K562 (cell line): ENCODE results near the gene ARHGAP23. TPM values are rescaled to one million over a fixed set of nuclear protein-coding genes. Genes with fewer than 3 reads are reported as not detected.
A peak's percentile ranks its signal among the peaks of the same experiment; 100 is the strongest.

Experiments used
- BHLHE40 ChIP-seq: IDR thresholded peaks from 2 replicates; pipeline ENCODE4 v1.6.1; 2011; ENCODE audit warnings: low read length, improper control_type of control experiment
- HMGN3 ChIP-seq: IDR thresholded peaks from 2 replicates; pipeline ENCODE4 v1.6.1; 2011; ENCODE audit warnings: borderline replicate concordance, low read depth, mild to moderate bottlenecking, mixed read lengths, low read length; ENCODE audit not compliant: insufficient read length; ENCODE audit errors: extremely low read depth
- VEZF1 ChIP-seq: fragments of 200-800 bp; sonication (Bioruptor generic); IDR thresholded peaks from 2 replicates; pipeline ENCODE4 v1.6.1; 2017; ENCODE audit warnings: missing genetic modification characterization, missing compliant biosample characterization
- XRCC4 ChIP-seq: IDR thresholded peaks from one replicate; pipeline ENCODE4 v1.6.1; 2011; ENCODE audit not compliant: insufficient read depth, insufficient read length; ENCODE audit errors: extremely low read depth
- ZC3H8 ChIP-seq: fragments of 450-650 bp; IDR thresholded peaks from 2 replicates; pipeline ENCODE4 v1.6.1; 2017
- ZNF740 ChIP-seq, 3 experiments: fragments of 200-800 bp in 1 of 3; sonication (Bioruptor generic) in 1 of 3; sonication (generic) in 1 of 3; formaldehyde crosslinking in 1 of 3; IDR thresholded peaks; 2 replicates each; pipeline versions ENCODE4 v1.6.1 to v1.8.0; 2016 to 2022; ENCODE audit warnings: mild to moderate bottlenecking in 2 of 3, missing compliant biosample characterization in 2 of 3, missing genetic modification characterization in 2 of 3, missing genetic modification reagents in 1 of 3
- polyA plus RNA-seq, 8 experiments: library from polyadenylated mRNA; depleted of rRNA in 4 of 8; stranded (reverse) in 5 of 8; unstranded in 3 of 8; fragments of >200 nt; fragmentation: Nextera tagmentation in 2 of 8; fragmentation: Illumina TruSeq in 1 of 8; extraction: Ambion mirVana in 2 of 8; extraction: Trizol in 1 of 8; gene quantifications; 2 replicates each; pipeline versions ENCODE4 v1.2.1 to v1.2.3, GENCODE V29; 2011 to 2014; ENCODE audit warnings: inconsistent platforms in 1 of 8, missing spikeins in 1 of 8
- total RNA-seq, 7 experiments: library from RNA; depleted of rRNA in 6 of 7; stranded (reverse); fragments of >200 nt in 6 of 7; fragmentation: Illumina TruSeq in 2 of 7; extraction: Trizol in 2 of 7; gene quantifications; 2 replicates each; pipeline versions ENCODE4 v1.2.1 to v1.2.3, GENCODE V29; 2011 to 2021; ENCODE audit warnings: low replicate concordance in 1 of 7
- TF ChIP-seq, protein P1 (sequence below): IDR thresholded peaks from 2 replicates; pipeline ENCODE4 v1.6.1; 2014; ENCODE audit warnings: antibody characterized with exemption
- TF ChIP-seq, protein P2 (sequence below), 2 experiments: fragments of 450-650 bp; formaldehyde crosslinking in 1 of 2; IDR thresholded peaks; 2 replicates each; pipeline versions ENCODE4 v1.4.0 to v1.6.1; 2014 to 2020; ENCODE audit warnings: mild to moderate bottlenecking in 2 of 2, borderline replicate concordance in 1 of 2, low read depth in 1 of 2

ARHGAP23 gene
- total and polyA plus RNA-seq, 9 of the 15 experiments (the other 6 are each of a cell fraction or from before 2014, with no cell fraction given) = 0.01 to 2.7 (median 0.70) TPM

GRCh38 chr17:38557836-38558727 is 129.8 kb downstream of the ARHGAP23 start (continued):
- TF ChIP-seq ZNF740 (CRISPR knock-in tag; IDR thresholded peaks at IDR 0.05) = no peak
- 0 out of 4 replicates have a peak, but pooled peaks of 1 of the 2 experiments have one; percentile 52 for TF ChIP-seq ZNF740 (tag; IDR thresholded peaks at IDR 0.05)
- TF ChIP-seq ZC3H8 = no peak
- TF ChIP-seq XRCC4 = no peak
- peak; percentile 24 for TF ChIP-seq HMGN3
- TF ChIP-seq BHLHE40 = 0 out of 2 replicates have a peak, but pooled peaks have one; percentile 7
- TF ChIP-seq, protein P1, sequence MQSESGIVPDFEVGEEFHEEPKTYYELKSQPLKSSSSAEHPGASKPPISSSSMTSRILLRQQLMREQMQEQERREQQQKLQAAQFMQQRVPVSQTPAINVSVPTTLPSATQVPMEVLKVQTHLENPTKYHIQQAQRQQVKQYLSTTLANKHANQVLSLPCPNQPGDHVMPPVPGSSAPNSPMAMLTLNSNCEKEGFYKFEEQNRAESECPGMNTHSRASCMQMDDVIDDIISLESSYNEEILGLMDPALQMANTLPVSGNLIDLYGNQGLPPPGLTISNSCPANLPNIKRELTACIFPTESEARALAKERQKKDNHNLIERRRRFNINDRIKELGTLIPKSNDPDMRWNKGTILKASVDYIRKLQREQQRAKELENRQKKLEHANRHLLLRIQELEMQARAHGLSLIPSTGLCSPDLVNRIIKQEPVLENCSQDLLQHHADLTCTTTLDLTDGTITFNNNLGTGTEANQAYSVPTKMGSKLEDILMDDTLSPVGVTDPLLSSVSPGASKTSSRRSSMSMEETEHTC = no peak
- TF ChIP-seq VEZF1 (CRISPR knock-in tag) = peak; percentile 63; the same call in 1 of the 2 replicates
- TF ChIP-seq, protein P2, sequence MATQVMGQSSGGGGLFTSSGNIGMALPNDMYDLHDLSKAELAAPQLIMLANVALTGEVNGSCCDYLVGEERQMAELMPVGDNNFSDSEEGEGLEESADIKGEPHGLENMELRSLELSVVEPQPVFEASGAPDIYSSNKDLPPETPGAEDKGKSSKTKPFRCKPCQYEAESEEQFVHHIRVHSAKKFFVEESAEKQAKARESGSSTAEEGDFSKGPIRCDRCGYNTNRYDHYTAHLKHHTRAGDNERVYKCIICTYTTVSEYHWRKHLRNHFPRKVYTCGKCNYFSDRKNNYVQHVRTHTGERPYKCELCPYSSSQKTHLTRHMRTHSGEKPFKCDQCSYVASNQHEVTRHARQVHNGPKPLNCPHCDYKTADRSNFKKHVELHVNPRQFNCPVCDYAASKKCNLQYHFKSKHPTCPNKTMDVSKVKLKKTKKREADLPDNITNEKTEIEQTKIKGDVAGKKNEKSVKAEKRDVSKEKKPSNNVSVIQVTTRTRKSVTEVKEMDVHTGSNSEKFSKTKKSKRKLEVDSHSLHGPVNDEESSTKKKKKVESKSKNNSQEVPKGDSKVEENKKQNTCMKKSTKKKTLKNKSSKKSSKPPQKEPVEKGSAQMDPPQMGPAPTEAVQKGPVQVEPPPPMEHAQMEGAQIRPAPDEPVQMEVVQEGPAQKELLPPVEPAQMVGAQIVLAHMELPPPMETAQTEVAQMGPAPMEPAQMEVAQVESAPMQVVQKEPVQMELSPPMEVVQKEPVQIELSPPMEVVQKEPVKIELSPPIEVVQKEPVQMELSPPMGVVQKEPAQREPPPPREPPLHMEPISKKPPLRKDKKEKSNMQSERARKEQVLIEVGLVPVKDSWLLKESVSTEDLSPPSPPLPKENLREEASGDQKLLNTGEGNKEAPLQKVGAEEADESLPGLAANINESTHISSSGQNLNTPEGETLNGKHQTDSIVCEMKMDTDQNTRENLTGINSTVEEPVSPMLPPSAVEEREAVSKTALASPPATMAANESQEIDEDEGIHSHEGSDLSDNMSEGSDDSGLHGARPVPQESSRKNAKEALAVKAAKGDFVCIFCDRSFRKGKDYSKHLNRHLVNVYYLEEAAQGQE (IDR thresholded peaks at IDR 0.05; ENCODE audit: borderline replicate concordance) = peak; percentile 85
- TF ChIP-seq, protein P2 (CRISPR knock-in tag; IDR thresholded peaks at IDR 0.05; ENCODE audit: low read depth) = no peak
